Memory B cell (primary cell): ENCODE results near the gene GRM8.

Experiments
- ATAC-seq: fragments of 150-1000 bp; cut with Tn5 transposase; 2 replicates; pipeline ENCODE4 v1.10.0; 2021; ENCODE audit warnings: low read depth, mild to moderate bottlenecking, moderate library complexity
- DNase-seq, 2 donors: peaks; one replicate each; pipeline ENCODE4 v3.0.0; 2022; ENCODE audit warnings: low spot score in 2 of 2
- H3K27ac Mint-ChIP-seq: one replicate; pipeline ENCODE4 v1.8.0; 2022; ENCODE audit warnings: mild to moderate bottlenecking, moderate library complexity, mixed read lengths
- H3K27me3 Mint-ChIP-seq: one replicate; pipeline ENCODE4 v1.8.0; 2022; ENCODE audit warnings: mixed read lengths
- H3K36me3 Mint-ChIP-seq: one replicate; pipeline ENCODE4 v1.8.0; 2022; ENCODE audit warnings: mild to moderate bottlenecking, mixed read lengths
- H3K4me1 Mint-ChIP-seq: one replicate; pipeline ENCODE4 v1.8.0; 2022; ENCODE audit warnings: mixed read lengths
- H3K4me3 Mint-ChIP-seq: one replicate; pipeline ENCODE4 v1.8.0; 2022; ENCODE audit warnings: mild to moderate bottlenecking, moderate library complexity, mixed read lengths
- H3K9me3 Mint-ChIP-seq: one replicate; pipeline ENCODE4 v1.8.0; 2022; ENCODE audit warnings: mixed read lengths

GRM8 gene

GRCh38 chr7:127017196-127017595 is 235.5 kb downstream of the GRM8 start:
- peaks cover 1% of the 10 kb centered on the region for H3K9me3 Mint-ChIP-seq
- no peak overlapping the region for H3K27ac Mint-ChIP-seq
- peaks cover 2% of the 10 kb centered on the region for H3K27me3 Mint-ChIP-seq
- ATAC-seq, result no peak
- H3K4me1 Mint-ChIP-seq, result no peaks in the 10 kb centered on the region
- H3K36me3 Mint-ChIP-seq, result no peaks in the 10 kb centered on the region
- DNase-seq, result no peak
- no peak overlapping the region for H3K4me3 Mint-ChIP-seq

DNA sequence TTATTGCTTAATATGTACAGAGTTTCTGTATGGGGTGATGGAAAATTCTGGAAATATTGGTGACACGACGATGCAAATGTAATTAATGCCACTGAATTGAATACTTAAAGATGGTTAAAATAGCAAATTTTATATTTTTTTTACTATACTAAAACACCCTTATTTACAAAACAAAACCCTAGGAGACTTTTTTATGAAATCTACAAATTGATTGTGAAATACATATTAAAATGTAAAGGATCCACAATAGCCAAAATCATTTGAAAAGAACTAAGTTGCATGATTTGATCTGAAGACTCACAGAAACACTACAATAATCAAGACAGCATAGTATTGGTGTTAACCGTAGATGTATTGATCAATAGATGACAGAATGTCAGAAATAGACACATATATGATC is 252.0 kb downstream of the GRM8 start:
- Mint-ChIP-seq H3K27ac (no peak overlapping the region), H3K9me3 (peaks cover 2% of the 10 kb centered on the region), H3K36me3 (no peaks in the 10 kb centered on the region), H3K4me3 (no peak overlapping the region), H3K27me3 (no peaks in the 10 kb centered on the region), H3K4me1 (no peaks in the 10 kb centered on the region)
- ATAC-seq (no peak), DNase-seq (no peak)

GRCh38 chr7:126996659-126997058 is 256.1 kb downstream of the GRM8 start:
- Mint-ChIP-seq H3K27ac (no peak overlapping the region), H3K4me3 (no peak overlapping the region), H3K27me3 (no peaks in the 10 kb centered on the region), H3K4me1 (no peaks in the 10 kb centered on the region), H3K36me3 (no peaks in the 10 kb centered on the region), H3K9me3 (no peaks in the 10 kb centered on the region)
- no peak for ATAC-seq
- no peak for DNase-seq

- H3K27me3 Mint-ChIP-seq, result no peaks in the 10 kb centered on the region
- ATAC-seq, result no peak
- no peaks in the 10 kb centered on the region for H3K9me3 Mint-ChIP-seq
- H3K4me1 Mint-ChIP-seq, result no peaks in the 10 kb centered on the region
- DNase-seq, result no peak
- no peak overlapping the region for H3K27ac Mint-ChIP-seq
- no peak overlapping the region for H3K4me3 Mint-ChIP-seq
- H3K36me3 Mint-ChIP-seq, result no peaks in the 10 kb centered on the region
Measured at GRCh38 chr7:126993626-126994213, 259.0 kb downstream of the GRM8 start.

- ATAC-seq (no peak), DNase-seq (no peak)
- Mint-ChIP-seq H3K27me3 (no peaks in the 10 kb centered on the region), H3K4me1 (no peaks in the 10 kb centered on the region), H3K36me3 (no peaks in the 10 kb centered on the region), H3K4me3 (no peak overlapping the region), H3K9me3 (no peaks in the 10 kb centered on the region), H3K27ac (no peak overlapping the region)
Measured at GRCh38 chr7:126988022-126988421, 264.7 kb downstream of the GRM8 start.

DNA sequence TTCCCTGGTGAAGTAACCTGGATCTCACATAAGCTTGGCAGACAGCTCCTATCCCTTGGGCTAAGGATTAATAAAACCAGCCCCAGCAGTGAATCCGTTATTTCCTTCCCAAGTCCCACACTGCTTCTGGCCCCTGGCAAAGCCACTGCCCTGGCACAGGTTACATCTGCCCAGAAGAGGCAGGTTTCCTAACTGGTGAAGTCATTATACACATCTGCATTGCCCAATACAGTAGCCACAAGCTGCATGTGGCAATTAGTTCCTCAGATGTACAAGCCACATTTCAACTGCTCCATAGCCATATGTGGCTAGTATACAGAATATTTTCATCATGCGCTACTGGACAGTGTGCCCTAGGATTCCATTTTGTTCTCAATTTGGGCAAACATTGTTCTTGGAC is 273.0 kb downstream of the GRM8 start:
- no peaks in the 10 kb centered on the region for H3K9me3 Mint-ChIP-seq
- no peaks in the 10 kb centered on the region for H3K36me3 Mint-ChIP-seq
- no peak for ATAC-seq
- no peaks in the 10 kb centered on the region for H3K4me1 Mint-ChIP-seq
- no peak overlapping the region for H3K4me3 Mint-ChIP-seq
- no peak overlapping the region for H3K27ac Mint-ChIP-seq
- no peaks in the 10 kb centered on the region for H3K27me3 Mint-ChIP-seq
- DNase-seq, result no peak

DNA sequence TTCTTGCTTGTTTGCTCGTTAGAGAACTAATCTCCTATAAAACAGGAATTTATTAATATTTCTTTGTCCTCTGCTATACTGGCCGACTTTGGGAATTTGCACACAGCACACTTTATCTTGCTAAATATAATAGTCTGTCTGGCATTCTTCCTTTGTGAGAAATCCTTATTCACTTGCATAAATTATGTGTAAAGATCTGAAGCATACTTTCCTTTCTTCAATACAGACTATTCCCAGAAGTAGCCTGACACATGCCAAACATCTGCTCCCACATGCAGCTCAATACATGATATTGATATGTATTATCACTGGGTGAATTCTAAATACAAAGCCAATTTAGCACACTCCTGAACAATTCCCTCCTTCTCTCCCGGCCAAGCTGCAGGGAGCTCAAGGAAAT is 273.9 kb downstream of the GRM8 start:
- Mint-ChIP-seq H3K4me3 (no peak overlapping the region), H3K27ac (no peak overlapping the region), H3K4me1 (no peaks in the 10 kb centered on the region), H3K9me3 (no peaks in the 10 kb centered on the region), H3K27me3 (no peaks in the 10 kb centered on the region), H3K36me3 (no peaks in the 10 kb centered on the region)
- no peak for DNase-seq
- no peak for ATAC-seq

DNA sequence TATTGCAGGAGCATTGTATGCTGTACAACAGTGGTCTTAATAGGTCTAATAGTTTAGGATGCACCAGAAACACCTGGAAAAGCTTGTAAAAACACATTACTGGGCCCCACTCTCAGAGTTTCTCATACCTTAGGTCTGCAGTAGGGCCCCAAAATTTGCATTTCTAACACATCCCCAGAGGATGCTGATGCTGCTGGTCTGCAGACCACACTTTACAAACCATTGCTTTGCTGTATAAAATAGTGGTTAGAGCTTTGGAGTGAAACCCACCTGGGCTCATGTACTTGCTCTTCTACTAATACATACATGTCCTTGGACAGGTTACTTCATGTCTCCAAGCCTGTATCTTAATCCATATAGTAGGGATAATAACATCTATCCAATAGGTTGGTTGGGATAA is 279.7 kb downstream of the GRM8 start:
- DNase-seq (no peak), ATAC-seq (no peak)
- H3K27ac Mint-ChIP-seq, result no peak overlapping the region
- H3K9me3 Mint-ChIP-seq, result peaks cover 2% of the 10 kb centered on the region
- no peaks in the 10 kb centered on the region for H3K4me1 Mint-ChIP-seq
- H3K27me3 Mint-ChIP-seq, result peaks cover 2% of the 10 kb centered on the region
- H3K36me3 Mint-ChIP-seq, result no peaks in the 10 kb centered on the region
- no peak overlapping the region for H3K4me3 Mint-ChIP-seq

DNA sequence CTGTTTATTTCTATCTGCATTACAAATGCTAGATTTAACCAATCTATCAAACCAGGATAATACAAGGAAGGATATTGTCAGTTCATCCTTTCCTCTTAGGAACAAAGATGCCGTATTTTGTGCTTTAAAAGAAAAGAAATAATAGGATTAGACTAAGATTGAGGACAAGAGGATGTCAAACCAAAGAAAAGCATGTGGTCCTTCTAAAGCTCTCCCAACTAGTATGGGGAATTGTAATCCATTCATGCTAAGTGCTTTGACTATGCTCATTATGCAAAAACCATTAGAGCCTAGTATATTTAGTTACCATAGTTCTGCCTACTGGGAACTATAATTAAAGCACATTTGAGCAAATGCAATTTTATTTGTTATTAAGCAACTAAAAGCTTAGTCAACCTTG is 280.2 kb downstream of the GRM8 start:
- ATAC-seq, result no peak
- Mint-ChIP-seq H3K36me3 (no peaks in the 10 kb centered on the region), H3K27me3 (peaks cover 2% of the 10 kb centered on the region), H3K4me3 (no peak overlapping the region), H3K4me1 (no peaks in the 10 kb centered on the region), H3K27ac (no peak overlapping the region), H3K9me3 (peaks cover 2% of the 10 kb centered on the region)
- no peak for DNase-seq

DNA sequence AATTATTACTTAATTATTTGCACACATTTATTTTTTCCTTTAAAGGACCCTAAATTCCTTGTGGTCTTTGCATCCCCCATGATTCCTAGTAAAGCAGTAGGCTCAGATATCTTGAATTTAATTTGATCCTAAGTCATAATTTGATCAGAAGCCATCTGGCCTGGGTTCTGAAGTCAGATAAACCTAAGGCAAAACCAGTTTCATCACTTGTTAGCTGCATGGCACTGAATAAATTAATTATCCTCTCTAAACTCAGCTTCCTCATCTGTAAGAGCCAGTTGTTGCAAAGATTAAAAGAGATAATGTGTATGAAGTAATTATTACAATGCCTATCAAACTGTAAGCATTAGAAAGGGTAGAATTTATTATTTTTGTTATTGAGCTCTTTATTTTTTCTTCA is 293.1 kb downstream of the GRM8 start:
- DNase-seq (no peak), ATAC-seq (no peak)
- Mint-ChIP-seq H3K9me3 (no peaks in the 10 kb centered on the region), H3K27ac (no peak overlapping the region), H3K27me3 (no peaks in the 10 kb centered on the region), H3K4me3 (no peak overlapping the region), H3K36me3 (no peaks in the 10 kb centered on the region), H3K4me1 (no peaks in the 10 kb centered on the region)

GRCh38 chr7:126958367-126958766 is 294.4 kb downstream of the GRM8 start:
- Mint-ChIP-seq H3K4me1 (no peaks in the 10 kb centered on the region), H3K9me3 (no peaks in the 10 kb centered on the region), H3K27ac (no peak overlapping the region), H3K36me3 (no peaks in the 10 kb centered on the region), H3K27me3 (no peaks in the 10 kb centered on the region), H3K4me3 (no peak overlapping the region)
- ATAC-seq (no peak), DNase-seq (no peak)

DNA sequence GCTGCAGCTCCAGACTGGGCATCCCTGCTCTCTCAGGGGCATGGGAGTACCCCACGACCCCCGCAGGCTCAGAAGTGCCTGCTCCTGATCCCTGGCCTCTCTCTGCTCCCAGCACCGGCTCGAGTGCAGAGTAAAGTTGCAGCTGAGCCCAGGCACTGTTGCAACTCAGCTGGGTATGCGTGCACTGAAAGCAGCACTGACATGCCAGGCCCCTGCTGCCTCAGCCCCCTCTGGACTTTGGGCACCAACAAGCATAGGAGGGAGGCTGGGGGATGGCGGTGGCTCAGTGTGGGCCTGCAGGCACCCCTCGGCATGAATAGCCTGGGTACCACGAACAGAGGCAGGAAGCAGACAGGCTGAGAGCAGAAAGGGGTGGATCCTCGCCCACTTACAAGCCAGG is 295.3 kb downstream of the GRM8 start:
- Mint-ChIP-seq H3K27ac (no peak overlapping the region), H3K9me3 (no peaks in the 10 kb centered on the region), H3K4me1 (no peaks in the 10 kb centered on the region), H3K27me3 (no peaks in the 10 kb centered on the region), H3K36me3 (no peaks in the 10 kb centered on the region), H3K4me3 (no peak overlapping the region)
- DNase-seq (no peak), ATAC-seq (no peak)

DNA sequence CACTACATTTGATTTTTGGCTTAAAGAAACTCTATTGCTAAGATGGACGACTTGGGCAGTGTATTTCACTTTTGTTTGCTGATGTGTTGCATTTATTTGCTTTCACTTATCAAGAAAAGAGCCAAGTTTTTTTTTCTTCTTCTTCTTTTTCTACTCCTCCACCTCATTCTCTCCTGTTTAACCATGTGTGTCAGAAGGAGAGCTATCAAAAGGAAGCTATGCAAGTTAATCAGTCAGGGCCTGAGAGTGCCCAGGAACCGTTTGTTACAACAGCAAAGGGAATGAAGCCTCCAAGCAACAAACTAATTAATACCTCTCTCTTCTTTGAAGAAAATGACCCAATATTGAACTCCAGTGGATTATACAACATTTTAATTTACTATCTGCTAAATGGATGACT is 299.3 kb downstream of the GRM8 start:
- no peaks in the 10 kb centered on the region for H3K9me3 Mint-ChIP-seq
- ATAC-seq (no peak), DNase-seq (no peak)
- H3K4me1 Mint-ChIP-seq, result no peaks in the 10 kb centered on the region
- no peak overlapping the region for H3K4me3 Mint-ChIP-seq
- H3K27me3 Mint-ChIP-seq, result no peaks in the 10 kb centered on the region
- no peak overlapping the region for H3K27ac Mint-ChIP-seq
- no peaks in the 10 kb centered on the region for H3K36me3 Mint-ChIP-seq

- H3K4me3 Mint-ChIP-seq, result no peak overlapping the region
- H3K9me3 Mint-ChIP-seq, result no peaks in the 10 kb centered on the region
- no peaks in the 10 kb centered on the region for H3K36me3 Mint-ChIP-seq
- ATAC-seq, result no peak
- no peak overlapping the region for H3K27ac Mint-ChIP-seq
- H3K27me3 Mint-ChIP-seq, result peaks cover 2% of the 10 kb centered on the region
- H3K4me1 Mint-ChIP-seq, result no peaks in the 10 kb centered on the region
- DNase-seq, result no peak
Measured at GRCh38 chr7:126948664-126949063, 304.1 kb downstream of the GRM8 start.

- DNase-seq, result no peak
- Mint-ChIP-seq H3K4me3 (no peak overlapping the region), H3K27me3 (peaks cover 4% of the 10 kb centered on the region), H3K4me1 (no peaks in the 10 kb centered on the region), H3K9me3 (no peaks in the 10 kb centered on the region), H3K36me3 (no peaks in the 10 kb centered on the region), H3K27ac (no peak overlapping the region)
- no peak for ATAC-seq
Measured at GRCh38 chr7:126940723-126941307, 311.9 kb downstream of the GRM8 start.
